22Rv1 (cell line): ENCODE measurements around the gene ZWILCH.

ENCODE experiments used
- H3K27ac ChIP-seq: fragments of 450-650 bp; 2 replicates; pipeline ENCODE4 v1.5.1; 2017
- CTCF ChIP-seq: fragments of 450-650 bp; IDR thresholded peaks from 2 replicates; pipeline ENCODE4 v1.5.1; 2017; ENCODE audit warnings: mild to moderate bottlenecking
- ZFX ChIP-seq: fragments of 450-650 bp; IDR thresholded peaks from 2 replicates; pipeline ENCODE4 v1.6.1; 2017; ENCODE audit warnings: antibody characterized with exemption, borderline replicate concordance

ZWILCH gene

GRCh38 chr15:66472176-66472999 lies 32.7 kb upstream of the ZWILCH start:
- no peak for TF ChIP-seq ZFX
- TF ChIP-seq CTCF, result no peak
- H3K27ac ChIP-seq, result no peak overlapping the region

- no peak overlapping the region for H3K27ac ChIP-seq
Observed at GRCh38 chr15:66474135-66474534, 31.0 kb upstream of the ZWILCH start.

GRCh38 chr15:66474963-66475362 lies 30.2 kb upstream of the ZWILCH start:
- TF ChIP-seq ZFX (no peak), CTCF (no peak)

More at GRCh38 chr15:66474135-66474534, 31.0 kb upstream of the ZWILCH start:
- TF ChIP-seq ZFX (no peak), CTCF (no peak)

GRCh38 chr15:66476535-66476934 lies 28.6 kb upstream of the ZWILCH start:
- TF ChIP-seq ZFX, result no peak
- TF ChIP-seq CTCF, result no peak
- H3K27ac ChIP-seq, result no peak overlapping the region

More at GRCh38 chr15:66474963-66475362, 30.2 kb upstream of the ZWILCH start:
- H3K27ac ChIP-seq, result no peak overlapping the region

GRCh38 chr15:66477011-66477410 lies 28.1 kb upstream of the ZWILCH start:
- no peak for TF ChIP-seq ZFX
- no peak for TF ChIP-seq CTCF
- H3K27ac ChIP-seq, result no peak overlapping the region

GRCh38 chr15:66480267-66480666 lies 24.9 kb upstream of the ZWILCH start:
- H3K27ac ChIP-seq, result no peak overlapping the region
- TF ChIP-seq ZFX (no peak), CTCF (no peak)

- H3K27ac ChIP-seq, result no peak overlapping the region
- TF ChIP-seq ZFX (no peak), CTCF (no peak)
Observed at GRCh38 chr15:66481107-66481856, 23.8 kb upstream of the ZWILCH start.
